Measurements from ENCODE around the gene SSR4. TPM values are rescaled to one million over a fixed set of nuclear protein-coding genes. Genes with fewer than 3 reads are reported as not detected.

Gene SSR4
- total RNA-seq, 1 experiment from 2014 or later, result 182 TPM

- ATAC-seq, result no peak
- no peaks in the 10 kb centered on the region for H4K20me1 ChIP-seq (ENCODE audit: insufficient read depth)
- BruUV-seq (replicated peaks), result no TSS peak
- no peaks in the 10 kb centered on the region for H3K36me3 ChIP-seq (ENCODE audit: control insufficient read depth in 1 of 2, insufficient read depth in 2 of 2, low read length in 2 of 2)
- ChIA-PET RAD21 (ENCODE audit: low non-redundant PET in 1 of 2, low total read pairs in 2 of 2, uncharacterized antibody in 2 of 2, unreplicated experiment in 2 of 2) (no interaction called here), POLR2A (no interaction called here), CTCF (no interaction called here)
- H3K79me2 ChIP-seq (ENCODE audit: insufficient read depth, low read length), result no peaks in the 10 kb centered on the region
- TF ChIP-seq POLR2A (IDR thresholded peaks at IDR 0.05; ENCODE audit: borderline replicate concordance, extremely low read depth, insufficient read depth, insufficient read length), result no peak
- TF ChIP-seq SIN3A (IDR thresholded peaks at IDR 0.05; ENCODE audit: low read depth), result no peak
- no peak for TF ChIP-seq EZH2 (IDR thresholded peaks at IDR 0.05)
- TF ChIP-seq ZFX (IDR thresholded peaks at IDR 0.05), result no peak
- no peak for TF ChIP-seq RAD21 (IDR thresholded peaks at IDR 0.05; ENCODE audit: low read depth)
- TF ChIP-seq SRF (IDR thresholded peaks at IDR 0.05; ENCODE audit: low read depth), result no peak
- no peak for TF ChIP-seq ZBTB33 (IDR thresholded peaks at IDR 0.05; ENCODE audit: extremely low read depth, insufficient replicate concordance, low read length)
- TF ChIP-seq ZNF274 (IDR thresholded peaks at IDR 0.05; ENCODE audit: low read depth, low read length), result no peak
- no peak for TF ChIP-seq CEBPB (IDR thresholded peaks at IDR 0.05; ENCODE audit: low read depth)
- no peak for TF ChIP-seq ELF1 (IDR thresholded peaks at IDR 0.05; ENCODE audit: borderline replicate concordance, low read depth)
- H3K4me3 ChIP-seq (replicated peaks in 1 of 2; ENCODE audit: low read depth in 1 of 2, low read length in 2 of 2), result no peak overlapping the region
- DNase-seq (ENCODE audit: low read depth, low spot score), result no peak
- H2AFZ ChIP-seq (ENCODE audit: low read depth, low read length, poor library complexity, severe bottlenecking), result no peak overlapping the region
- intact Hi-C loops (cut with micrococcal nuclease), result no loop called here
- peaks cover 0 to under 1% of the 10 kb centered on the region in 2 experiments; a peak in 1 of 4 replicates for H3K4me1 ChIP-seq (ENCODE audit: control insufficient read depth in 1 of 2, insufficient read depth in 2 of 2, low read length in 2 of 2)
- no peak overlapping the region for H3K9ac ChIP-seq (ENCODE audit: low read length)
- H3K9me2 ChIP-seq (ENCODE audit: insufficient read depth), result no peaks in the 10 kb centered on the region
- H3K27ac ChIP-seq (ENCODE audit: low read depth, low read length), result no peak overlapping the region
- H3K9me3 ChIP-seq (ENCODE audit: control insufficient read depth in 1 of 2, insufficient read depth in 1 of 2, low read depth in 1 of 2, low read length in 2 of 2), result no peaks in the 10 kb centered on the region
- no peak overlapping the region for H3K4me2 ChIP-seq (ENCODE audit: low read length)
- no peaks in the 10 kb centered on the region for H3K27me3 ChIP-seq (ENCODE audit: insufficient read depth, low read length)
Measured at GRCh38 chrX:153771415-153772315, 22.8 kb upstream of the SSR4 start.

Data from HCT116 (cell line).